ENCODE results near the gene LRP8. TPM values are rescaled to one million over a fixed set of nuclear protein-coding genes. Genes with fewer than 3 reads are reported as not detected.

Gene LRP8
- polyA plus RNA-seq, 2 of the 4 experiments (the other 2 are of a cell fraction) = 32.6 to 46.1 TPM

DNA sequence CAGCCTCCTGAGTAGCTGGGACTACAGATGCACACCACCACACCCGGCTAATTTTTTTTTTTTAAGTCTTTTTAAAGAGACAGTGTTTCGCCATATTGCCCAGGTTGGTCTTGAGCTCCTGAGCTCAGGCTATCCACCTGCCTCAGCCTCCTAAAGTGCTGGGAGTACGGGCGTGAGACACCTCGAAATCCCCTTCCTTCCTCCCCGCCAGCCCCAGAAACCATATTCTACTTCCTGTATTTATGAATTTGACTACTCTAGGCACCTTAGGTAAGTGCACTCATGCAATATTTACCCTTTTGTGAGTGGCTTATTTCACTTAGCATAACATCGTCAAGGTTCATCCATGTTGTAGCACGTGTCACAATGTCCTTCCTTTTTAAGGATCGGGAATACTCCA is 6.9 kb upstream of the LRP8 start (continued):
- TF ChIP-seq, protein P1, sequence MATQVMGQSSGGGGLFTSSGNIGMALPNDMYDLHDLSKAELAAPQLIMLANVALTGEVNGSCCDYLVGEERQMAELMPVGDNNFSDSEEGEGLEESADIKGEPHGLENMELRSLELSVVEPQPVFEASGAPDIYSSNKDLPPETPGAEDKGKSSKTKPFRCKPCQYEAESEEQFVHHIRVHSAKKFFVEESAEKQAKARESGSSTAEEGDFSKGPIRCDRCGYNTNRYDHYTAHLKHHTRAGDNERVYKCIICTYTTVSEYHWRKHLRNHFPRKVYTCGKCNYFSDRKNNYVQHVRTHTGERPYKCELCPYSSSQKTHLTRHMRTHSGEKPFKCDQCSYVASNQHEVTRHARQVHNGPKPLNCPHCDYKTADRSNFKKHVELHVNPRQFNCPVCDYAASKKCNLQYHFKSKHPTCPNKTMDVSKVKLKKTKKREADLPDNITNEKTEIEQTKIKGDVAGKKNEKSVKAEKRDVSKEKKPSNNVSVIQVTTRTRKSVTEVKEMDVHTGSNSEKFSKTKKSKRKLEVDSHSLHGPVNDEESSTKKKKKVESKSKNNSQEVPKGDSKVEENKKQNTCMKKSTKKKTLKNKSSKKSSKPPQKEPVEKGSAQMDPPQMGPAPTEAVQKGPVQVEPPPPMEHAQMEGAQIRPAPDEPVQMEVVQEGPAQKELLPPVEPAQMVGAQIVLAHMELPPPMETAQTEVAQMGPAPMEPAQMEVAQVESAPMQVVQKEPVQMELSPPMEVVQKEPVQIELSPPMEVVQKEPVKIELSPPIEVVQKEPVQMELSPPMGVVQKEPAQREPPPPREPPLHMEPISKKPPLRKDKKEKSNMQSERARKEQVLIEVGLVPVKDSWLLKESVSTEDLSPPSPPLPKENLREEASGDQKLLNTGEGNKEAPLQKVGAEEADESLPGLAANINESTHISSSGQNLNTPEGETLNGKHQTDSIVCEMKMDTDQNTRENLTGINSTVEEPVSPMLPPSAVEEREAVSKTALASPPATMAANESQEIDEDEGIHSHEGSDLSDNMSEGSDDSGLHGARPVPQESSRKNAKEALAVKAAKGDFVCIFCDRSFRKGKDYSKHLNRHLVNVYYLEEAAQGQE (IDR thresholded peaks at IDR 0.05) = no peak
- no peak for TF ChIP-seq RNF2 (IDR thresholded peaks at IDR 0.05; ENCODE audit: borderline replicate concordance, low read depth)

DNA sequence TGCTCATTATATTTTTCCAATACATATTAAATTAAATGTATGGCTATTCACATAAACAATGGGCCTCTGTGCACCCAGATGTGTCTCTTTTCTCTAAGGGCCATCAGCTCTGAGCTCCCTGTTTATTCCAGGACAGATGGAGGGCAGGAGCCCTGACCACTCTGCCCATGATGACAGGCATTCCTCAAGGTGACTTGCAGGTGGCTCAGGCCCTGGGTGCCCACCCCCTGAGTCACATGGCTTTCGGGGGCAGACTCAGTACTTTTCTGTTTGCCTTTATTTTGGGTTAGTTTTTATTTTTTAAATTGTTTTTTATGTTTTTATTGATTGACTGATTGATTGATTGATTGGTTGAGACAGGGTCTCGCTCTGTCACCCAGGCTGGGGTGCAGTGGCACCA is 6.4 kb upstream of the LRP8 start:
- WGBS (ENCODE audit: missing lambda C conversion rate) = 76% methylated on average over 2 of the region's 2 CpGs
- Histone ChIP-seq H3K27ac (no peak overlapping the region), H3K4me2 (no peak overlapping the region), H3K9me3 (no peaks in the 10 kb centered on the region), H3K4me1 (no peaks in the 10 kb centered on the region), H3K4me3 (no peak overlapping the region)
- ChIA-PET POLR2A (no interaction called here), CTCF (interaction anchor here (0.5 to 1.4 kb wide), 2 partner anchors 15 to 56 kb away, joined by 3 read pairs; no protein-coding TSS in a partner anchor)
- TF ChIP-seq POLR2A (IDR thresholded peaks at IDR 0.05; ENCODE audit: low read length) (no peak), RAD21 (conservative IDR thresholded peaks at IDR 0.05 in 1 of 2, IDR thresholded peaks at IDR 0.05 in 1 of 2) (no peak), CEBPB (IDR thresholded peaks at IDR 0.05) (no peak), RARB (CRISPR knock-in tag; IDR thresholded peaks at IDR 0.05) (no peak), NPAS2 (CRISPR knock-in tag; IDR thresholded peaks at IDR 0.05; ENCODE audit: borderline replicate concordance) (no peak)
- TF ChIP-seq, protein P2, sequence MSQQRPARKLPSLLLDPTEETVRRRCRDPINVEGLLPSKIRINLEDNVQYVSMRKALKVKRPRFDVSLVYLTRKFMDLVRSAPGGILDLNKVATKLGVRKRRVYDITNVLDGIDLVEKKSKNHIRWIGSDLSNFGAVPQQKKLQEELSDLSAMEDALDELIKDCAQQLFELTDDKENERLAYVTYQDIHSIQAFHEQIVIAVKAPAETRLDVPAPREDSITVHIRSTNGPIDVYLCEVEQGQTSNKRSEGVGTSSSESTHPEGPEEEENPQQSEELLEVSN (IDR thresholded peaks at IDR 0.05; ENCODE audit: borderline replicate concordance, low read depth) = no peak
- TF ChIP-seq, protein P3, sequence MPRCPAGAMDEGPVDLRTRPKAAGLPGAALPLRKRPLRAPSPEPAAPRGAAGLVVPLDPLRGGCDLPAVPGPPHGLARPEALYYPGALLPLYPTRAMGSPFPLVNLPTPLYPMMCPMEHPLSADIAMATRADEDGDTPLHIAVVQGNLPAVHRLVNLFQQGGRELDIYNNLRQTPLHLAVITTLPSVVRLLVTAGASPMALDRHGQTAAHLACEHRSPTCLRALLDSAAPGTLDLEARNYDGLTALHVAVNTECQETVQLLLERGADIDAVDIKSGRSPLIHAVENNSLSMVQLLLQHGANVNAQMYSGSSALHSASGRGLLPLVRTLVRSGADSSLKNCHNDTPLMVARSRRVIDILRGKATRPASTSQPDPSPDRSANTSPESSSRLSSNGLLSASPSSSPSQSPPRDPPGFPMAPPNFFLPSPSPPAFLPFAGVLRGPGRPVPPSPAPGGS (IDR thresholded peaks at IDR 0.05) = no peak
- TF ChIP-seq, protein P1 (IDR thresholded peaks at IDR 0.05) = no peak
- ATAC-seq = no peak
- no peak for DNase-seq (ENCODE audit: low read depth in 1 of 2, low spot score in 1 of 2)
- no peak for FAIRE-seq

DNA sequence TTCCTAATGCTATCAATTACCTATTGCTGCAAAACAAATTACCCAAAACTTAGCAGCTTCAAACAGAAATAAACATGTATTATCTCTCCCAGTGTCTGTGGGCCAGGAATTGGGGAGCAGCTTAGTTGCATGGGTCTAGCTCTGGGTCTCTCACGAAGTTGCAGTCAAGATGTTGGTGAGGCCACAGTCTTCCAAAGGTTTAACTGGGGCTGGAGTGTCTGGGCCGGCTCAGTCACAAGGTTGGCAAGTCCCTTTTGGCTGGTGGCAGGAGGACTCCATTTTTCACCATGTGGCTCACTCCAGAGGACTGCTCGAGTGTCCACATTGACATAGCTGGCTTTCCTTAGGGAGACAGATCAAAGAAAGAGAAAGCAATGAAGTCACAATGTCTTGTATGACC is 5.0 kb upstream of the LRP8 start:
- no peak for TF ChIP-seq KDM5A (IDR thresholded peaks at IDR 0.05)
- no peak for TF ChIP-seq EHMT2 (IDR thresholded peaks at IDR 0.05; ENCODE audit: low read depth)
- no peak for TF ChIP-seq BHLHE40 (IDR thresholded peaks at IDR 0.05; ENCODE audit: low read depth, low read length)
- TF ChIP-seq TP53 (CRISPR knock-in tag; IDR thresholded peaks at IDR 0.05) = no peak
- TF ChIP-seq JUN (IDR thresholded peaks at IDR 0.05) = no peak
- no peak for TF ChIP-seq ESRRA (IDR thresholded peaks at IDR 0.05; ENCODE audit: borderline replicate concordance, low read length)
- no peak for TF ChIP-seq MAFK (IDR thresholded peaks at IDR 0.05; ENCODE audit: partially characterized antibody)
- TF ChIP-seq NR3C1 (IDR thresholded peaks at IDR 0.05) = no peak
- 75% methylated on average over 1 of the region's 3 CpGs for WGBS (ENCODE audit: missing lambda C conversion rate)
- ChIA-PET CTCF (interaction anchor here (2.3 kb wide), 1 partner anchor 60 kb away, joined by 11 read pairs; no protein-coding TSS in a partner anchor), POLR2A (no interaction called here)
- H3K9me3 ChIP-seq = no peaks in the 10 kb centered on the region
- no peak overlapping the region for H3K27ac ChIP-seq
- H3K4me2 ChIP-seq = no peak overlapping the region
- FAIRE-seq (no peak), DNase-seq (ENCODE audit: low read depth in 1 of 2, low spot score in 1 of 2) (no peak), ATAC-seq (no peak)
- peaks cover 4% of the 10 kb centered on the region; the same call in 1 of the 3 replicates for H3K4me1 ChIP-seq
- H3K4me3 ChIP-seq = no peak overlapping the region
